Measurements from ENCODE around the gene CXCL14. TPM values are rescaled to one million over a fixed set of nuclear protein-coding genes. Genes with fewer than 3 reads are reported as not detected.

The CXCL14 gene
- total RNA-seq, 1 donor from 2014 or later = not detected

DNA sequence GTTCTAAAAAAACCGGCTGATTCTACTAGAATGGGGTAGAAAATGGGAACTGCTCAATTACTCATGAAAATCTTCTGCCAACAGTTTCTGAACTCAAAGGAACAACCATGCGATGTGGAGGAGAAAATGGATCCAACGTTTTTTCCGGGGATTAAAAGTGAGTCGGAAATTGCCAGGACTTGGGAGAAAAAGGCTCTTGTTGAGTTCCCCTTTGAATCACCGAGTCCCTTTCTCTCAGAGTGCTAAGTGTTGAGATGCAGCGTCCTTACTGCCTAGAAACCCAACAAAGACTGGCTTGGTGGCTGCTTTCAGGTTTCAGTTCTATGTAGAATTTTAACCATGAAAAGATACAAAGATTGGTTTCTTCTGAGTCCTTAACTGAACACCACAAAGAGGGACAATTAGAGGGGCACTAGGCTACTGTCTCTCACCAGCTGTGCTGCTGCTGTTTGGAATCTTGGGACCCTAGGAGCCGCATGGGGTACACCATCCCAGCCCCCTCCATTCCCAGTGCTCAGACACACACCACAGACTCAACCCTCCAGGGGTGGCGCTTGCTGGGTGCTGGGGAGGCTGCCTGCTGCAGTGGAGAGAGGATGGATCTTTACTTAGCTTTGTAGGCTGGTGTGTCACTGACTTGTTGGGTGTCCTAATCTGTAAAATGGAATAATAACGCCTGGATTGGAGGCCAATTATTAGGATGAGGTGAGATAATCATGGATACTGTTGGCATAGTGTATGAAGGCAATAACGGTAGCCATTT is 21.5 kb downstream of the CXCL14 start:
- Mint-ChIP-seq H3K27ac (ENCODE audit: unreplicated experiment) (no peak overlapping the region), H3K27me3 (ENCODE audit: low read depth) (peaks cover 51% of the 10 kb centered on the region)
- TF ChIP-seq, protein P1, sequence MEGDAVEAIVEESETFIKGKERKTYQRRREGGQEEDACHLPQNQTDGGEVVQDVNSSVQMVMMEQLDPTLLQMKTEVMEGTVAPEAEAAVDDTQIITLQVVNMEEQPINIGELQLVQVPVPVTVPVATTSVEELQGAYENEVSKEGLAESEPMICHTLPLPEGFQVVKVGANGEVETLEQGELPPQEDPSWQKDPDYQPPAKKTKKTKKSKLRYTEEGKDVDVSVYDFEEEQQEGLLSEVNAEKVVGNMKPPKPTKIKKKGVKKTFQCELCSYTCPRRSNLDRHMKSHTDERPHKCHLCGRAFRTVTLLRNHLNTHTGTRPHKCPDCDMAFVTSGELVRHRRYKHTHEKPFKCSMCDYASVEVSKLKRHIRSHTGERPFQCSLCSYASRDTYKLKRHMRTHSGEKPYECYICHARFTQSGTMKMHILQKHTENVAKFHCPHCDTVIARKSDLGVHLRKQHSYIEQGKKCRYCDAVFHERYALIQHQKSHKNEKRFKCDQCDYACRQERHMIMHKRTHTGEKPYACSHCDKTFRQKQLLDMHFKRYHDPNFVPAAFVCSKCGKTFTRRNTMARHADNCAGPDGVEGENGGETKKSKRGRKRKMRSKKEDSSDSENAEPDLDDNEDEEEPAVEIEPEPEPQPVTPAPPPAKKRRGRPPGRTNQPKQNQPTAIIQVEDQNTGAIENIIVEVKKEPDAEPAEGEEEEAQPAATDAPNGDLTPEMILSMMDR (IDR thresholded peaks at IDR 0.05) = no peak

DNA sequence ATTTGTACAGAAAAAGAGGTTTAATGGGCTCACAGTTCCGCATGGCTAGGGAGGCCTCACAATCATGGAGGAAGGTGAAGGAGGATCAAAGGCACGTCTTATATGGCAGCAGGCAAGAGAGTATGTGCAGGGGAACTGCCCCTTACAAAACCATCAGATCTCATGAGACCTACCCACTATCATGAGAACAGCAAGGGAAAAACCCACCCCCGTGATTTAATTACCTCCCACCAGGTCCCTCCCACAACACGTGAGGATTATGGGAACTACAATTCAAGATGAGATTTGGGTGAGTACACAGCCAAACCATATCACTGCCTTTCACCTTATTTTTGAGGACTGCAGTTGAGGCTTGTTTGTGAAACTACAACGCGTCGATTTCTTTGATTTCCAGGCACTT is 22.2 kb downstream of the CXCL14 start:
- Mint-ChIP-seq H3K9me3 (ENCODE audit: low read depth) (no peaks in the 10 kb centered on the region), H3K27ac (ENCODE audit: unreplicated experiment) (no peak overlapping the region), H3K27me3 (ENCODE audit: low read depth) (peaks cover 55% of the 10 kb centered on the region), H3K36me3 (ENCODE audit: low read depth) (no peaks in the 10 kb centered on the region), H3K4me3 (ENCODE audit: unreplicated experiment) (no peak overlapping the region), H3K4me1 (ENCODE audit: low read depth) (no peaks in the 10 kb centered on the region)
- TF ChIP-seq, protein P1 (IDR thresholded peaks at IDR 0.05) = no peak
- DNase-seq (ENCODE audit: low spot score) = no peak

More for the DNA sequence above, 21.5 kb downstream of the CXCL14 start:
- Mint-ChIP-seq H3K36me3 (ENCODE audit: low read depth) (no peaks in the 10 kb centered on the region), H3K4me1 (ENCODE audit: low read depth) (no peaks in the 10 kb centered on the region), H3K9me3 (ENCODE audit: low read depth) (no peaks in the 10 kb centered on the region), H3K4me3 (ENCODE audit: unreplicated experiment) (no peak overlapping the region)
- no peak for DNase-seq (ENCODE audit: low spot score)

GRCh38 chr5:135555530-135555929 is 23.3 kb downstream of the CXCL14 start:
- TF ChIP-seq, protein P1 (IDR thresholded peaks at IDR 0.05) = no peak
- H3K27me3 Mint-ChIP-seq (ENCODE audit: low read depth) = peaks cover 57% of the 10 kb centered on the region
- no peaks in the 10 kb centered on the region for H3K36me3 Mint-ChIP-seq (ENCODE audit: low read depth)
- DNase-seq (ENCODE audit: low spot score) = no peak
- no peaks in the 10 kb centered on the region for H3K9me3 Mint-ChIP-seq (ENCODE audit: low read depth)
- no peaks in the 10 kb centered on the region for H3K4me1 Mint-ChIP-seq (ENCODE audit: low read depth)
- no peak overlapping the region for H3K4me3 Mint-ChIP-seq (ENCODE audit: unreplicated experiment)
- no peak overlapping the region for H3K27ac Mint-ChIP-seq (ENCODE audit: unreplicated experiment)

DNA sequence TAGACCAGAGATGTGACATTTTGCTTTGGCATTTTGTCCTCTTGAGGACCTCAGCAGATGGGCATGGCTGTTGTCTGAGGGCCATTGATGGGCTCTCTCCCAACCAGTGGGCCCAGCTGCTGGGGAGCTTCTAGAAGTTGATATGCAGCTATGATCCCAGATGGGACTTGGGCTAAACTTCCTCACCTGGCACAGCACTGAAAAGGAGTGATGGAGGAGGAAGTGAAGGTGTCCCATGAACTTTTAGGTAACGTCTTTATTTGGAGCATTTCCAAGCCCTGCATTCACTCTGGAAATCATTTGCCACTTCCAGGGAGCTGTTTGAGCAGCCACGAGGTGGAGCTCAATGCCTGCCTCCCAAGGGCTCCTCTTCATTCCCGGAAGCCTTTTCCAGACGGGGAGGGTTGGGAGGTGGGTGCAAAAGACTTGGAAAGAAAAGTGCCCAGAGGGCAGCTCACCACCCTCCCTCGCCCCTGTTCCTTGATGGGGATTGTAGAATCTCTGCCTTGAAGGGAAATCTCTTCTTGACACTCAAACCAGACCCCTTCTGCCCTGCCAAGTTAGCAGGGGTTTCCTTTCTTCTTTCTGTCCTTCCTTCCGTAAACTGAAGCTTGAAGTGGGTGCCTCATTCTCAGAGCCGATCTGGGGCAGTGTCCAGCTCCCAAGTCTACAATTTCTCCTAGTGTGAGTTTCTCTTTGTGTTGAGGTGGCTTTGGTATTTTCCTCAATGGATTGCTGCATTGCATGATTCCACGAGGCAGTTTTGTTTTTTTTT is 24.9 kb downstream of the CXCL14 start:
- Mint-ChIP-seq H3K4me1 (ENCODE audit: low read depth) (no peaks in the 10 kb centered on the region), H3K9me3 (ENCODE audit: low read depth) (no peaks in the 10 kb centered on the region), H3K27me3 (ENCODE audit: low read depth) (peaks cover 60% of the 10 kb centered on the region), H3K4me3 (ENCODE audit: unreplicated experiment) (no peak overlapping the region), H3K27ac (ENCODE audit: unreplicated experiment) (no peak overlapping the region), H3K36me3 (ENCODE audit: low read depth) (no peaks in the 10 kb centered on the region)
- DNase-seq (ENCODE audit: low spot score) = no peak
- TF ChIP-seq, protein P1 (IDR thresholded peaks at IDR 0.05) = peak; percentile 69

DNA sequence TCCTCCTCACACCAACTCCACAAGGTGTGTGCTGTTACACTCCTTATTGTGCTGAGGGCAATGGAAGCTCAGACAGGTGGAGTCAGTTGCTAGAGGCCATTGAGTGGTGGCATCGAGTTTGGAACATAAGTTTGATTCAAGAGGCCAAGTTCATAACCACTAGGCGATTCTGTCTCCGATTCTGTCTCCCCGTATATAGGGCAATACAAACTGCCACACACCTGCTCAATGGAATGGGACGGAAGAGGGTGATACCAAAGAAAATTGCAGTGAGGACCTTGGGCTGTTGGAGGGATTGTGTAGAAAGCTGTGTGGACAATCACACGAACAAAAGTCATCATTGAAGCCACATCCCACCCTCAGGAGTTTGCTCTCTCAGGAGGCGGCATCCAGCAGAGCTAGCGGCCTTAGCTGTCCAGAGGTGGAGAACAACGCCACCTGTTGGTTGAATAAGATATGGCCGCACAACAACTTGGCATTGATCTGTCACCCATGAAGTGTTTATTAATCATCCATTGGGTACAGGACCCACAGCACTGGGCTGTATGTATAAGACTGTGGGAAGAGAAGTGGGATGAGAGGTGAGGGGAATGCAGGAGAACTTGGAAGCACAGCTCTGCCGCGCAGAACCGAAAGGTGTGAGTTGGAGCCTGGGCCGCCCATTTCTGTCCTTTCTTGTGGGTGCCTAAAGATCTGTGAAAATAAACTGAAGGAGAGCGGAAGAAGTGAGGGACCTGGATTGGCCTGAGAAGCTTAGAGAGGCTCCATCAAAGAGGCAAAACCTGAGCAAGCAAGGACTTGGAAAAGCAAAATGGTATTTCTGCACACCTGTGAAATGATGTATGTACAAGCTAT is 27.0 kb downstream of the CXCL14 start:
- TF ChIP-seq, protein P1 (IDR thresholded peaks at IDR 0.05) = peak; percentile 95
- H3K27me3 Mint-ChIP-seq (ENCODE audit: low read depth) = peaks cover 65% of the 10 kb centered on the region

More for the DNA sequence above, 27.0 kb downstream of the CXCL14 start:
- no peaks in the 10 kb centered on the region for H3K9me3 Mint-ChIP-seq (ENCODE audit: low read depth)
- H3K4me3 Mint-ChIP-seq (ENCODE audit: unreplicated experiment) = no peak overlapping the region
- no peak overlapping the region for H3K27ac Mint-ChIP-seq (ENCODE audit: unreplicated experiment)
- H3K4me1 Mint-ChIP-seq (ENCODE audit: low read depth) = no peaks in the 10 kb centered on the region
- DNase-seq (ENCODE audit: low spot score) = no peak
- H3K36me3 Mint-ChIP-seq (ENCODE audit: low read depth) = no peaks in the 10 kb centered on the region

Measured in chondrocyte (in vitro differentiated cells).